HG03025 (cell line): ENCODE measurements around the gene REC114.
"Not testable (repeated sequence)": the region's sequence is repeated elsewhere in the genome, so short reads cannot be mapped to it uniquely, and the experiment has no call there.

Source experiments
- ATAC-seq: cut with Tn5 transposase; IDR thresholded peaks from one replicate; pipeline ENCODE4 v1.9.1; 2021; ENCODE audit warnings: mild to moderate bottlenecking, moderate library complexity; ENCODE audit not compliant: unreplicated experiment, low FRiP score

Gene REC114

GRCh38 chr15:73518876-73519733, 76.1 kb downstream of the REC114 start:
- no peak for ATAC-seq

- ATAC-seq, result no peak
Observed at GRCh38 chr15:73522011-73522410, 79.0 kb downstream of the REC114 start.

GRCh38 chr15:73524919-73525318, 82.0 kb downstream of the REC114 start:
- no peak for ATAC-seq

- ATAC-seq, result no peak
Observed at GRCh38 chr15:73527598-73527997, 84.6 kb downstream of the REC114 start.

GRCh38 chr15:73530649-73531048, 87.7 kb downstream of the REC114 start:
- no peak for ATAC-seq

- ATAC-seq, result no peak
Observed at GRCh38 chr15:73538123-73538522, 95.2 kb downstream of the REC114 start.

- no peak for ATAC-seq
Observed at GRCh38 chr15:73538563-73539211, 95.7 kb downstream of the REC114 start.

- no peak for ATAC-seq
Observed at GRCh38 chr15:73539212-73540128, 96.5 kb downstream of the REC114 start.

GRCh38 chr15:73540161-73540560, 97.2 kb downstream of the REC114 start:
- no peak for ATAC-seq

- no peak for ATAC-seq
Observed at GRCh38 chr15:73541479-73541878, 98.5 kb downstream of the REC114 start.

GRCh38 chr15:73548925-73549324, 106.0 kb downstream of the REC114 start:
- ATAC-seq, result not testable (repeated sequence)

- no peak for ATAC-seq
Observed at GRCh38 chr15:73550190-73550589, 107.2 kb downstream of the REC114 start.

GRCh38 chr15:73555080-73555479, 112.1 kb downstream of the REC114 start:
- ATAC-seq, result no peak

- ATAC-seq, result no peak
Observed at GRCh38 chr15:73558529-73558928, 115.6 kb downstream of the REC114 start.

- no peak for ATAC-seq
Observed at GRCh38 chr15:73560501-73561117, 117.6 kb downstream of the REC114 start.

- no peak for ATAC-seq
Observed at GRCh38 chr15:73564255-73564654, 121.3 kb downstream of the REC114 start.

- no peak for ATAC-seq
Observed at GRCh38 chr15:73567020-73567419, 124.1 kb downstream of the REC114 start.

GRCh38 chr15:73568564-73569280, 125.8 kb downstream of the REC114 start:
- ATAC-seq, result no peak

GRCh38 chr15:73569361-73569760, 126.4 kb downstream of the REC114 start:
- no peak for ATAC-seq
